ENCODE results near the gene GHRL.

Gene GHRL

DNA sequence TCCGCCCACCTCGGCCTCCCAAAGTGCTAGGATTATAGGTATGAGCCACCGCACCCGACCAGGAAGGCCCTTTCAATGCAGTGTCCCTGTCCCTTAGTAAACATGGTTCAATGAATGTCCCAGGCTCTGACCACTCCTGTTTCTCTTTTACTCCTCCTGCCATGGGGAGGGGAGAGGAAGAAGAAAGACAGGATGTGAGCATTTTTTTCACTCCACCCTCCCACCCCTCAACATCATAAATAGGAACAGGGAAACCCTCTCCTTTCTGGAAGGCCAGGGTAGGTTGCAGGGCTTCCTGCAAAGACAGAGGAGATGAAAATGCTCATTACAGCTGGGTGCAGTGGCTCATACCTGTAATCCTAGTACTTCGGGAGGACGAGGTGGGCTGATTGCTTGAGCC lies 51.9 kb downstream of the GHRL start:
- no peak for DNase-seq

DNA sequence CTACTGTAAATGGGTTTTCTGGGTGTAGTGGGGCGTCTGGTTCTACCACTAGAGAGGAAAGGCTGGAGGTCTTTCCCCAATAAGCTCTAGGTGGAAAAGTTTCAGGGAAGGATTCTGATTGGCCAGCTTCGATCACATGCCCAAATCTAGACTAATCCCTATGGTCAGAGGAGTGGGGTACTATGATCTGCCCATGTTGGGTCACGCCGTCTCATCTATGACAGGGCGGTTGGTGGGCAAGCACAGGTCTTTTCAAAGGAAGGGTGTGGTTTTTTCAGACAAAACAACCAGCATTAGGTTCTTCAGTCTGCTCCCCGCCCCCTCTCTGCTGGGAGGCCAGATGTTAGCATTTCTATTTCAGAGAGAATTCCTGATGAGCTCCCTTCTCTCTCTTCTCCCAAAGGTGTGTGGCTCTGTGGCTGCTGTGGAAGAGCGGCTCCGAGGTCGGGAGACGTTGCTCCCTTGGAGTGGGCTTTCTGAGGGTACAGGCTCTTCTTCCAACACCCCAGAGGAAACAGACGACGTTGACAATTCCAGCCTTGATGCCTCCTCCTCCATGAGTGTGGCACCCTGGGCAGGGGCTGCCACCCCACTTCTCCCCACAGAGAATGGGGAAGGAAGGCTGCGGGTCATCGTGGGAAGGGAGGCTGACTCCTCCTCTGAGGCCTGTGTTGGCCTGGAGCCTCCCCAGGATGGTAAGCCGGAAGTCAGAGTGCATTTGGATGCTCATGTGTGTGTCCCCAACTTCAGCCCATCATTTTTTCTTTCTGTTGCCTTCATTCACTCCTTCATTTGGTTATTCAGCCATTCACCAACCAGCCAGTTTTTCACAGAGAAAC lies 54.2 kb downstream of the GHRL start:
- DNase-seq, result peak; percentile 38
